ENCODE results near the gene DTNA. TPM values are rescaled to one million over a fixed set of nuclear protein-coding genes. Genes with fewer than 3 reads are reported as not detected.

DTNA gene
- polyA plus RNA-seq, 4 donors = 15.3 to 20.7 (median 18.3) TPM

- DNase-seq (ENCODE audit: low read depth in 4 of 4, low spot score in 3 of 4) = no peak
Measured at GRCh38 chr18:34802959-34803358, 92.9 kb downstream of the DTNA start.

- DNase-seq (ENCODE audit: low read depth in 4 of 4, low spot score in 3 of 4) = no peak
Measured at GRCh38 chr18:34803877-34804400, 93.8 kb downstream of the DTNA start.

- no peak for DNase-seq (ENCODE audit: low read depth in 4 of 4, low spot score in 3 of 4)
Measured at GRCh38 chr18:34805103-34805877, 95.2 kb downstream of the DTNA start.

GRCh38 chr18:34805878-34806351 is 95.8 kb downstream of the DTNA start:
- DNase-seq (ENCODE audit: low read depth in 4 of 4, low spot score in 3 of 4) = no peak

- no peak for DNase-seq (ENCODE audit: low read depth in 4 of 4, low spot score in 3 of 4)
Measured at GRCh38 chr18:34806527-34806926, 96.4 kb downstream of the DTNA start.

GRCh38 chr18:34807106-34807796 is 97.2 kb downstream of the DTNA start:
- no peak for DNase-seq (ENCODE audit: low read depth in 4 of 4, low spot score in 3 of 4)

- no peak for DNase-seq (ENCODE audit: low read depth in 4 of 4, low spot score in 3 of 4)
Measured at GRCh38 chr18:34808389-34808788, 98.3 kb downstream of the DTNA start.

- no peak for DNase-seq (ENCODE audit: low read depth in 4 of 4, low spot score in 3 of 4)
Measured at GRCh38 chr18:34809451-34810072, 99.5 kb downstream of the DTNA start.

- no peak for DNase-seq (ENCODE audit: low read depth in 4 of 4, low spot score in 3 of 4)
Measured at GRCh38 chr18:34816183-34816582, 106.1 kb downstream of the DTNA start.

- no peak for DNase-seq (ENCODE audit: low read depth in 4 of 4, low spot score in 3 of 4)
Measured at GRCh38 chr18:34817636-34818035, 107.5 kb downstream of the DTNA start.

- DNase-seq (ENCODE audit: low read depth in 4 of 4, low spot score in 3 of 4) = no peak
Measured at GRCh38 chr18:34818064-34818463, 108.0 kb downstream of the DTNA start.

- no peak for DNase-seq (ENCODE audit: low read depth in 4 of 4, low spot score in 3 of 4)
Measured at GRCh38 chr18:34820360-34821065, 110.4 kb downstream of the DTNA start.

GRCh38 chr18:34821669-34822210 is 111.6 kb downstream of the DTNA start:
- DNase-seq (ENCODE audit: low read depth in 4 of 4, low spot score in 3 of 4) = no peak

- no peak for DNase-seq (ENCODE audit: low read depth in 4 of 4, low spot score in 3 of 4)
Measured at GRCh38 chr18:34828093-34828492, 118.0 kb downstream of the DTNA start.

- DNase-seq (ENCODE audit: low read depth in 4 of 4, low spot score in 3 of 4) = no peak
Measured at GRCh38 chr18:34834897-34835296, 124.8 kb downstream of the DTNA start.

- DNase-seq (ENCODE audit: low read depth in 4 of 4, low spot score in 3 of 4) = no peak
Measured at GRCh38 chr18:34835466-34835865, 125.4 kb downstream of the DTNA start.

GRCh38 chr18:34837769-34838272 is 127.7 kb downstream of the DTNA start:
- peak in 2 of 4 donors; percentile 7 to 38 for DNase-seq (ENCODE audit: low read depth in 4 of 4, low spot score in 3 of 4)

GRCh38 chr18:34838669-34839068 is 128.6 kb downstream of the DTNA start:
- DNase-seq (ENCODE audit: low read depth in 4 of 4, low spot score in 3 of 4) = no peak

GRCh38 chr18:34840256-34840826 is 130.2 kb downstream of the DTNA start:
- no peak for DNase-seq (ENCODE audit: low read depth in 4 of 4, low spot score in 3 of 4)

- DNase-seq (ENCODE audit: low read depth in 4 of 4, low spot score in 3 of 4) = peak in 1 of 4 donors; percentile 3
Measured at GRCh38 chr18:34841891-34842290, 131.8 kb downstream of the DTNA start.

All from right renal pelvis (tissue), 4 donors.